HUES64 (cell line): ENCODE data around the gene CDH18.

ENCODE experiments used
- H3K27ac ChIP-seq: 2 replicates; pipeline ENCODE4 v1.7.0; 2013; ENCODE audit warnings: low read depth, low read length, inconsistent platforms
- H3K27me3 ChIP-seq: 2 replicates; pipeline ENCODE4 v1.6.1; 2013; ENCODE audit warnings: mild to moderate bottlenecking, low read length; ENCODE audit not compliant: insufficient read depth
- H3K36me3 ChIP-seq: 2 replicates; pipeline ENCODE4 v1.6.1; 2013; ENCODE audit warnings: mild to moderate bottlenecking, low read length; ENCODE audit not compliant: insufficient read depth
- H3K4me1 ChIP-seq: 2 replicates; pipeline ENCODE4 v1.6.1; 2013; ENCODE audit warnings: mild to moderate bottlenecking, low read length, moderate library complexity; ENCODE audit not compliant: insufficient read depth
- H3K4me3 ChIP-seq: 2 replicates; pipeline ENCODE4 v1.5.1; 2013; ENCODE audit warnings: mild to moderate bottlenecking, low read length, moderate library complexity
- H3K9ac ChIP-seq: 2 replicates; pipeline ENCODE4 v1.6.1; 2013; ENCODE audit warnings: mild to moderate bottlenecking, low read depth, low read length
- H3K9me3 ChIP-seq: 2 replicates; pipeline ENCODE4 v1.6.1; 2013; ENCODE audit warnings: low read depth, low read length; ENCODE audit not compliant: insufficient read depth
- WGBS: fragments of 150-250, 120-280 bp; methylation state at CpG from one replicate; pipeline ENCODE4 v1.1.7; 2013; ENCODE audit warnings: missing lambda C conversion rate; 5-methylcytosine and 5-hydroxymethylcytosine counted together

CDH18 gene

DNA sequence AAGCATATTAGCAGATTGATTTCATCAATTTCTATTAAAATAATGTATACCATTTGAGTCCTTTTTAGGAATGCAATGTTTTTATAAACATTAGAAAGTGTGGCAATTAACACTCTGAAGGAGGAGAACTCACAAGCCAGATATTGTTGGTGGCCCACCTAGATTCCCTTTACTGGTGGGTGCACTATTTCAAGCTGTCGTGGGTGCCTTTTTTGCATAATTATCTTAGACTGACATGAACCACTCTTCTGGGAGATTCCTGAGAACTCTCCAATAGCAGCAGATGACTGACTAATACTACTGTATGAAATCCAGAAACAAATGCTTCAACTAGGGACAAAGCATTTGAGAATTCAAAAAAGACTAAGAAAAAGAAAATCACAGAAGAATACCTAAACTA, 526.0 kb downstream of the CDH18 start:
- WGBS, result 97% methylated on average over 1 of the region's 1 CpG
- H3K4me1 ChIP-seq, result no peaks in the 10 kb centered on the region
- no peaks in the 10 kb centered on the region for H3K36me3 ChIP-seq
- H3K9ac ChIP-seq, result no peak overlapping the region
- no peaks in the 10 kb centered on the region for H3K27me3 ChIP-seq
- H3K27ac ChIP-seq, result no peak overlapping the region
- H3K9me3 ChIP-seq, result no peaks in the 10 kb centered on the region
- H3K4me3 ChIP-seq, result no peak overlapping the region

DNA sequence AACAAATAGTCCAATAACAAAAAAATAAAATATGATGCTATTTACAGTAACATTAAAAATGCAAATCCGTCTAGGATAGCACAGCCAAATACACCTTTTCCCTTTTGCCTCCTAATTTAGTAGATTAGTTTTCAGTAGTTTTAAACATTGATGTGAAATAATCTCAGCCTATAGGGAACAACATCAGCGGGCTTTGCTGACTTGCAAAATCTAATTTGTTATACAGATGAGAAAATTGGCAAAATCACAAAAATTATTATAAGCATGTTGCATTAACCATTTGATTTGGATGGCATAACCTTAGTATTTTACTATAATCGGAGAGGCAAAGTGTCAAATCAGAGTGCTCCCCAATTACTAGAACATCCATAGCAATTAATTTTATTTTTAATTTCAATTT, 563.5 kb downstream of the CDH18 start:
- H3K36me3 ChIP-seq, result no peaks in the 10 kb centered on the region
- H3K9me3 ChIP-seq, result no peaks in the 10 kb centered on the region
- H3K4me1 ChIP-seq, result no peaks in the 10 kb centered on the region
- H3K9ac ChIP-seq, result no peak overlapping the region
- no peaks in the 10 kb centered on the region for H3K27me3 ChIP-seq
- H3K4me3 ChIP-seq, result no peak overlapping the region
- no peak overlapping the region for H3K27ac ChIP-seq
- 95% methylated on average over 2 of the region's 3 CpGs for WGBS
